ENCODE data around the gene PARD3.
"Not testable (repeated sequence)": the region's sequence is repeated elsewhere in the genome, so short reads cannot be mapped to it uniquely, and the experiment has no call there.

The PARD3 gene

DNA sequence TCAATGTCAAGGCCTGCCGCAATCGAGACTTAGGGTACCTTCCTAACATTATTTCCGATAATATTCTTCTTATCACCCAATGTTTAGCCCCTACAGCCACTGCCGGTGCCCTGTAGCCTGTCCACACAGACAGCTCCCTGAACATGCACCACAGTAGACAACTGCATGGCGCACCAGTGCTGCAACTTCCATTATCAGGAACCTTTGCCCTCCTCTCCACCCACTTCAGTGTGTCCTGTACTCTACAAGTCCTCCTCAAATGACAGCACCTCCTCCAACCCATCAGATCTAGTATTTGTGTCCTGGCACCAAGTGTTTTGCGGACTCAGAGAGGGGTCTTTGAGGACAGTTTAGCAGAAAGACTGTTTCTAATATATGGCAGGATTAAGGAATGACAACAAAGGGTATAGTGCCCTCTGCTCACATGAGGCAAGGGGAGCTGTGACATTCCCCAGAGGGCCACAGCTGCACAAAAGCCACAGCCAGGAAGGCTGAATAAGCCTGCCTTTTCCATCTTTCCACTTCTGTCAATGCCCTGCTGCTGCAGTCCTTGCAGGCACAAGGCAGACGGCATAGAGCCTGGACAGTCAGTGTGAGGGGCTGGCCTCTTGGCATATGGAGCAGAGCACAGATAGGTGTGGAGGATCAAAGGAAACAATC, 335.4 kb downstream of the PARD3 start:
- DNase-seq: no peak

DNA sequence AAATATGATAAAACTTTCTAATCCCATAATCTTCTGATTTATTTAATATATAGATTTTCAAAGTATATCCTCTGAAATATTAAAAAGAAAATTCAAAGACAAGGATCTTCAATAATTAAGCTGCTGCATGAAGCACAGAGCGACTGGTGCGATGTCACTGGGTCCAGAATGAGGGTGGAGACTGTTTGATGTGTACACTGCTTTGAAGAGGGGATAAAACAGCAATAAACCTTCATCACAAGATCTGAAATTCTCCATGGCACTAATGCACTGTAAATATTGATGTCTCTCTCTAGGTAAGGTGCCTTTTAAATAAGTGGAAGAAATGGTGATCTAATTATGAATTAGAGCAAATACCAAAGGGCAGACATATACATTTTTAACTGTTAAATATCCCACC, 337.8 kb downstream of the PARD3 start:
- no peak for DNase-seq

DNA sequence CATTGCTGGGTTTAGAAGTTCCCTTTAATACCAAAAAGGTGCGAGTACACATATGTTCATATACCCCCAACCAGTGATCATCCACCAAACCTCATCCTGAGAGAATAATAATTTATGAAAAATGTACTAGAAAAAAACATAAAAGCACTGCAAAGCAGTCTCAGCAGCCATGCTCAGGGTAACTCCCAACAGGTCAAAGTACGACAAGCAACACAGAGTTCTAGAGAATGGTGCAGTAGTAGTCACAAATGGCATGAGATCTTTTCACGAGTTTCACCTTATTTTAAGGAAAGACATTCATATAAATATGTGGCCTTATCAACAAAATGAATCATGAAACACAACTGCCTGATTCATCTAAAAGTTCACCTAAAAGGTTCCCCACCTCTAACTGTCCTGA, 338.5 kb downstream of the PARD3 start:
- DNase-seq: no peak

DNA sequence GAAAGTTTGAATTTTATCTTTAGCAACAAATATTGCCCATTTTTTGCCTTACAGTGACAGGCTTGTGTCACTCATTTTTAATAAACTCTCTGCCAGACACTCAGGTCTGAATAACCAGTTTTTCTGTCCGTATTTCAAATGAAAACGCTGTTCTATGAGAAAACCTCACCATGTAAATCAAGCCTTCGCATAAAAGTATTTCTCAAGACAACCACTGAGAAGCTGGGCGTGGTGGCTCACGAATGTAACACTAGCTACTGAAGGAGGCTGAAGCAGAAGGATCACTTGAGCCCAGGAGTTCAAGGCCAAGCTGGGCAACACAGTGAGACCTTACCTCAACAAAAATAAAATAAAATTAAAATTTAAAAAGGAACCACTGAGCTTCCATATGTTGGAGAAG, 339.3 kb downstream of the PARD3 start:
- DNase-seq: no peak

DNA sequence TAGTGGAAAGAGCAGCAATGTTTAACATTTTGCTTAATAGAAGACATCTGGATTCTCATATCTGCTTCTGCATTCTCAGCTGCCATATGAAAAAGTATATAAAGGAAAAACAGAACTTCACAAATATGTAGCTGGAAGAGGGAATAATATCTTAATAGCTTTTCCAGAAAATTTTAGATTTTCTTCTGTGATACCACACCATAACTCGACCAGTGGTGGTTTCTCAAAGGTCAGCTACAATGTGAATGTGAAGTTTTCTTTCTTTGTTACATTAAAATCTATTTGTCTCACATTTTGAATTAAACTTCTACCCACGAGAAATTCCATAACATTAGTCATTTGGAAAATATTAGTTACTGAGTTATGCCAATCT, 339.8 kb downstream of the PARD3 start:
- DNase-seq: no peak

DNA sequence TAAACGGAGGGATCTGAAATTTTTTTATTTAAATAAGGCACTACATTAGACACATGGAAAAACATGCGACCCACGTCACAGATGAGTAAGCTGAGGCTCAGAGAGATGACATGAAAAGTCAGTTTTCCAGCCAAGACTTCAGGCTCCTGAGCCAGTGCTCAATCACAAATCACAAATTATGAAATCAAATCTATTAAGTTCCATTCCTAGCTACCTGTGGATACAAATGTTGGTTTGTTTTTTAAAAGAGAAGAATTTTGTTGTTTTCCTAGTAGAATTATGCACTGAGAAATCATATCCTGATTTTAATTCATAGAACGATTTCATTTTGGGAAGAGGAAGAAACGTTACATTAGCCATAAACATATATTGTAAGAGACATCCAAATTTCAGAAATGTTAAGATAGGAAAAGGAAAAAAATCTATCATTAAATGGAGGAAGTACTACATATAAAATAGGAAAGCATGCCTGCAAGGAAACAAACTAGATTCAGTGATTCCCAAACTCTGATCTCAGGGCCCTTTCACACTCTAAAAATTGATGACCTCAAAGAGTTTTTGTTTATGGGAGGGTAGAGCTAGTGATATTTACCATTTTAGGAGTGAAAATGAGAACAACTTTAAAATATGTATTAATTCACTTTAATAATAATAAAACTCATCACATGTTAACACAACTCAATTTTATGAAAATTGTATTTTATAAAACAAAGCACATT, 340.4 kb downstream of the PARD3 start:
- DNase-seq: no peak

GRCh38 chr10:34474009-34474376, 341.1 kb downstream of the PARD3 start:
- DNase-seq: no peak

- no peak for DNase-seq
Observed at GRCh38 chr10:34473174-34474008, 341.7 kb downstream of the PARD3 start.

DNA sequence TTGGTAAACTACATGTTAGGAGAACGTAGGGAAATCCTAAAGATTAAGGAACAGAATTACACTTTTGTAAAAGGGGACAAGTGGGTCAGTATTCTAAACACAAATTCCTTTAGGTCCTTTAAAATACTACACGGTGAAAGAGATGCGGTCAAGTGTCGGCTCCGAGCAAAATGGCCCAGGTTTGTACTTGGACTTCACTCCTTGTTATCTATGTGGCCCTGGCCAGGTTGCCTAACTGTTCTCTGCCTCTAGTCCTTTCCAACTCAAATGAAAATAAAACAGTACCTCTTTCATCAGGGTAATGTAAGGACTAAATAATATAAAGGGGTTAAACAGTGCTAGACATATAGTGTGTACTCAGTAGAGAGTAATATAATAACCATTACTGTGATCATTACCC, 344.8 kb downstream of the PARD3 start:
- no peak for DNase-seq

GRCh38 chr10:34469446-34469845, 345.6 kb downstream of the PARD3 start:
- no peak for DNase-seq

- DNase-seq: no peak
Observed at GRCh38 chr10:34467902-34468301, 347.2 kb downstream of the PARD3 start.

- no peak for DNase-seq
Observed at GRCh38 chr10:34467364-34467763, 347.7 kb downstream of the PARD3 start.

- DNase-seq: no peak
Observed at GRCh38 chr10:34465678-34466077, 349.4 kb downstream of the PARD3 start.

DNA sequence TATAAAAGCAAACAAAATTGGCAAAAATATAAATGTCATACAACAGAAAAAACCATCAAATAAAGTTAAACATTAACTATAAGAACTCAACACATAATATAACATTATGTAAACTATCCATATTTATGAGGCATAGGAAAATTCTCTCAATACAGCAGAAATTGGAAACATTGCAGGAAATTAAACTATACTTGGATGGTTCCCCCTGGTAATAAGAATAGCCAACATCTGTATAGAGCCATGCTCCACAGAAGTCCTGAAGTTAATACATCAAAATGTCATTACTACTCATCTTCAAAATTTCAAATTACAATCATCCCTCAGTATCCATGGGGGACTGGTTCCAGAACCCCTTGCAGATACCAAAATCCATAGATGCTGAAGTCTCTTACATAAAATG, 350.5 kb downstream of the PARD3 start:
- DNase-seq: no peak

DNA sequence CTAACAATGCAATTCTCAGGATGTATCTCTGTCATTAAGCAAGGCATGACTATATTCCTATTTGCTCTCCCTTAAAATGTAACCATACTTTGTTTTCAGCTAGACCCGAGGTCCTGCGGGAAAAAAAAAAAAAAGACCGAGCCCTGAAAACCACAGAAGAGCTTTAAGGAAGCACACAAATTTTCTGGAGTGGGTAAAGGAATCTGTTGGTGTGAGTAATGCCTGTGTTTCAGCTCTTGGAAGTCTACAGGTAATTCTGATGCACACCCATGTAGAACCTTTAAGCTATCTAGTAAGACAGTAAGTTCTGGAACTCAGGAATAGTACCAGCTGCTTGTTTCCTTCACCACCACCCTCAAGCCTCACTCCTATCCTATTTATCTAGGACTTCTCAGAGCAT, 351.1 kb downstream of the PARD3 start:
- no peak for DNase-seq

DNA sequence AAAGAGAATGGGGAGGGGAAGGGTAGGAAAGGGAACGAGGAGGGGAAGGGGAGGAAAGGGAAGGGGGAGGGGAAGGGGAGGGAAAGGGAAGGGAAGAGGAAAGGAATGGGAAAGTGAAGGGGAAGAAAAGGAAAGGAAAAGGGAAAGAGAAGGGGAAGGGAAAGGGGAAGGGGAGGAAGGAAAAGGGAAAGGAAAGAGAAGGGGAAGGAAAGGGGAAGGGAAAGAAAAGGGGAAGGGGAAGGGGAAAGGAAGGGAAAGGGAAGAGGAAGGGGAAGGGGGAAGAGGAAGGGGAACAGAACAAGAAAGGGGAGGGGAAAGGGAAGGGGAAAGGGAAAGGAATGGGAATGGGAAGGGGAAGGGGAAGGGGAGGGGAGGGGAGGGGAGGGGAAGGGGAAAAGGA, 352.1 kb downstream of the PARD3 start:
- DNase-seq: no peak

GRCh38 chr10:34462056-34462455, 353.0 kb downstream of the PARD3 start:
- DNase-seq: no peak

DNA sequence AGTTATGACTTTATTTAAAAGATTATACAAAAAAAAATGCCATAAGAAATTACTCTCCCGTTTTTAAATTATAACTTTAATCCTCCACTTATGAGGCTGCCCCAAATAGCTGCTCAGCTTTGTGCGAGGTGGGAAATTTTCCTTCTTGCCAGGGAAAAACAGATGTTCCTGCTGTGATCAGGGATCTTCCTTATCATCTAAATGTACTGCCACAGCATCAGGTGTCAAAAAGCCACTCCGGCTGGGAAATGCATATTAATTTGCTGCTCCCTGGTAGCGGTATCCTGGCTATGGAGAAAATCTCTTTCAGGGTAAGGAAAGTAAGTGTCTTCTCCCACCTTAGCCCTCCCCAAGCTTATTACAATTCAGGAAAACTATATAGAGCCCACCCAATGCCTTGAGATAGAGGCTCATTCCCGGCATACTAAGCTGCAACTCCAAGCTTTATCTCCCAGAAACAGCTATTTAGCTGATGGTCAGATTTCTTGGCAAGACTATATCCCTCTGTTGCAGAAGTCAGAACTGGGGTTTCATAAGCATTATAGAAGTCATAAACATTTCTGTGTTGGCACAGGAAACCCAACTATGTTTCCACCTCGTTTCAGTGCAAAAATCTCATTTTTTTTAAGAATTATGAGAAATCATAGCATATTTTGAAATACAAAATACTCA, 360.4 kb downstream of the PARD3 start:
- DNase-seq: no peak

GRCh38 chr10:34449836-34450235, 365.3 kb downstream of the PARD3 start:
- DNase-seq: no peak

DNA sequence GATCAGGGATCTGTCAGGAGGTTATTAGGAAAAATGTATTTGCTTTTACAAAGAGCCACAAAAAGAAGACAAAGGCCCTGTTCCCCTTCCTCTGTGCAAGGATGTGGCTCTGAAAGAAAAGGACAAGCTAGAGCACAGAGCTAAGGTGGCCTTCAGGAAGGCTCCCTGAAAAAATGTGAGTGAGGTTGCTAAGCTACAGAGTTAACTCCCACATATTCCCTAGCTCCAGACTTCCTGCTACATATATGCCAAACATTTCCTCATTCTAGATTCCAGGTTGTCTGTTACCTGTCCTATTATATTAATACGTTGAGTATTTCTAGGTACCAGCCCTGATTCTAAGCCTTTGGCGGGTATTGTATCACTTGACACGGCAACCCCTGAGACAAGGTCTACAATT, 369.0 kb downstream of the PARD3 start:
- no peak for DNase-seq

DNA sequence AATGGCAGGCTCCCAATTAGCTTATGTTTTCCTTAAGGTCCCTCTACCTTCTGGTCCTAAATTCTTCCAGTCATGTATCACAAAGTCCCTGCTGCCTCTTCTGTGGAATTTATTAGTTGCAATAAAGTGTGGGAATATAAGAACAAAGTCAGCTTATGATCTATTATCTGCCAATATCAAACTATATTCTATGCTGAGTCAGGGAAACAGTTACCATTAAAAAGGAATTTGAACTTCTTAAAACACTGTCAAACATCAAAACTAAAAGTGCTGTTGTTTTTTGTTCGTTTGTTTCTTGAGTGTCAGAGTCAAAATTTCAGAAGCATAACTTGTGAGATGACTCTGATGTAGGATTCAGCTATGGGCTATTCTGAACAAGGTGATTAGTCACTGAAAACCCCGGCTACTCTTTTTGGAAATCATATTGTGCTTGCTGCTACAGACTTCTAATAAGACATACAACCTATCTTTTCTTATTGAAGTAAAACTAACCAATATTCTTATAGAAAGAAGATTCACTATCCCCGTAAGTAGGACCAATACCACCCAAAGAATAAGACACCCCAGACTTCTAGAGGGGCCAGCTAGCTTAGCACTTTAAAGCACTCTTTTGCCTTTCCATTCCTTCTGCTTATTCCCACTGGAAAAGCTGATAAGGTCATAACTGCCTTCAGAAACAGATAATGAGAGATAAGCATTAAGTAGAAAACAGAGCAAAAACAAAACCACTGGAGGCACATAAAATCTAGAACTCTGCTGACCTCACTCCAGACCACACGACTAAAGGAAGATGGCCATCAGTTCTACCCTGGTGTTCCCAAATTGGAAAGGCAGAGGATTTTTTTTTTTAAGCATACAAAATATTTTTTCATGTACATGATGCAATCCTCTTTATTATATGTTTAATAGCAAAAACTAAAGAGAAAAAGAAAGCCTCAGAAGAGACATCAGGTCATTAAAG, 370.6 kb downstream of the PARD3 start:
- DNase-seq: no peak

DNA sequence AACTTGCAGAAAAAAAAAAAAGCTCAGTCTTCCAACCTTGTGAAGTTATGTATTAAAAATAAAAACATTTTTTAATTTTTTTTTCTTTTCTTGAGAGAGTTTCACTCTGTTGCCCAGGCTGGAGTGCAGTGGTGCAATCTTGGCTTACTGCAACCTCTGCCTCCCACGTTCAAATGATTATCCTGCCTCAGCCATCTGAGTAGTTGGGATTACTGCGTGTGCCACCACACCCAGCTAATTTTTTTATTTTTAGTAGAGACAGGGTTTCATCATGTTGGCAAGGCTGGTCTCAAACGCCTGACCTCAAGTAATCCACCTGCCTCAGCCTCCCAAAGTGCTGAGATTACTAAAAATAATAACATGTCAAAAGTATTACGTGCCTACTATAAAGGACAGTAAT, 375.7 kb downstream of the PARD3 start:
- not testable (repeated sequence) for DNase-seq
